Testis (tissue), 3 donors: ENCODE results near the gene DENND2A. TPM values are rescaled to one million over a fixed set of nuclear protein-coding genes. Genes with fewer than 3 reads are reported as not detected.
"Not testable (repeated sequence)": the region's sequence is repeated elsewhere in the genome, so short reads cannot be mapped to it uniquely, and the experiment has no call there.

Experiments used
- DNase-seq: peaks from one replicate; pipeline ENCODE4 v3.0.0-alpha.2; 2019
- H3K27ac ChIP-seq, 2 donors: fragments of 200-600 bp; sonication (generic); one replicate each; pipeline ENCODE4 v1.5.1; 2019
- H3K27me3 ChIP-seq: fragments of 200-600 bp; sonication (generic); one replicate; pipeline ENCODE4 v1.5.1; 2019
- H3K36me3 ChIP-seq: fragments of 200-600 bp; sonication (generic); one replicate; pipeline ENCODE4 v1.5.1; 2017; ENCODE audit warnings: low read depth; ENCODE audit errors: missing control alignments
- H3K4me1 ChIP-seq: fragments of 200-600 bp; sonication (generic); one replicate; pipeline ENCODE4 v1.5.1; 2019
- H3K4me3 ChIP-seq, 2 donors: fragments of 200-600 bp; sonication (generic); one replicate each; pipeline ENCODE4 v1.5.1; 2017 to 2019
- H3K9me3 ChIP-seq: fragments of 200-600 bp; sonication (generic); one replicate; pipeline ENCODE4 v1.5.1; 2017
- CTCF ChIP-seq, 3 experiments: fragments of 450-650 bp in 2 of 3; fragments of 200-600 bp in 1 of 3; sonication (generic) in 1 of 3; IDR thresholded peaks; one replicate each; pipeline ENCODE4 v1.5.1; 2016 to 2019; ENCODE audit warnings: antibody characterized with exemption in 3 of 3, mild to moderate bottlenecking in 2 of 3, moderate library complexity in 1 of 3
- POLR2A ChIP-seq: fragments of 450-650 bp; IDR thresholded peaks from one replicate; pipeline ENCODE4 v1.6.1; 2017; ENCODE audit warnings: antibody characterized with exemption, mild to moderate bottlenecking, moderate library complexity
- WGBS, 2 donors: methylation state at CpG; one replicate each; pipeline ENCODE4 v1.1.5; 2018; 5-methylcytosine and 5-hydroxymethylcytosine counted together
- intact Hi-C: fragments of 100-400 bp; cut with DNase I; formaldehyde crosslinking; loops from one replicate; pipeline ENCODE4 v1.15.1; 2023; ENCODE audit warnings: low total_unique reads
- polyA plus RNA-seq: library from polyadenylated mRNA; stranded (reverse); fragments of 350-450 nt; fragmentation: Illumina TruSeq; extraction: RNeasy Lipid Tissue Mini Kit (QIAGEN cat#74804); gene quantifications from one replicate; pipeline ENCODE4 v1.2.3, GENCODE V29; 2014; ENCODE audit warnings: low read depth, low replicate concordance; ENCODE audit not compliant: insufficient read depth
- total RNA-seq, 2 donors: library from RNA; depleted of rRNA; stranded (reverse); fragments of >200 nt; gene quantifications; one replicate each; pipeline ENCODE4 v1.2.3, GENCODE V29; 2016

The DENND2A gene
- total and polyA plus RNA-seq, 3 donors from 2014 or later = 4.1 to 8.5 (median 5.5) TPM

- Histone ChIP-seq H3K36me3 (no peaks in the 10 kb centered on the region), H3K9me3 (no peaks in the 10 kb centered on the region), H3K27ac (no peak overlapping the region), H3K4me3 (no peak overlapping the region), H3K4me1 (no peaks in the 10 kb centered on the region), H3K27me3 (no peaks in the 10 kb centered on the region)
- no peak for DNase-seq
- WGBS, 2 donors = 41 to 58% methylated on average over 13 of the region's 13 CpGs
- intact Hi-C loops = no loop called here
- TF ChIP-seq POLR2A (no peak), CTCF (IDR thresholded peaks at IDR 0.05) (no peak)
Measured at GRCh38 chr7:140533394-140533872, 107.2 kb downstream of the DENND2A start.

DNA sequence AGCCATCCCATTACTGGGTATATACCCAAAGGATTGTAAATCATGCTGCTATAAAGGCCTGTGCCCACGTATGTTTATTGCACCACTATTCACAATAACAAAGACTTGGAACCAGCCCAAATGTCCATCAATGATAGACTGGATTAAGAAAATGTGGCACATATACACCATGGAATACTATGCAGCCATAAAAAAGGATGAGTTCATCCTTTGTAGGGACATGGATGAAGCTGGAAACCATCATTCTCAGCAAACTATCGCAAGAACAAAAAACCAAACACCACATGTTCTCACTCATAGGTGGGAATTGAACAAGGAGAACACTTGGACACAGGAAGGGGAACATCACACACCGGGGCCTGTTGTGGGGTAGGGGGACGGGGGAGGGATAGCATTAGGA, 111.2 kb downstream of the DENND2A start:
- H3K4me3 ChIP-seq, H3K27ac ChIP-seq, H3K9me3 ChIP-seq, DNase-seq, H3K36me3 ChIP-seq, intact Hi-C loops, H3K27me3 ChIP-seq, H3K4me1 ChIP-seq: not testable (repeated sequence)
- 92 to 94% methylated on average over 4 of the region's 4 CpGs for WGBS, 2 donors

DNA sequence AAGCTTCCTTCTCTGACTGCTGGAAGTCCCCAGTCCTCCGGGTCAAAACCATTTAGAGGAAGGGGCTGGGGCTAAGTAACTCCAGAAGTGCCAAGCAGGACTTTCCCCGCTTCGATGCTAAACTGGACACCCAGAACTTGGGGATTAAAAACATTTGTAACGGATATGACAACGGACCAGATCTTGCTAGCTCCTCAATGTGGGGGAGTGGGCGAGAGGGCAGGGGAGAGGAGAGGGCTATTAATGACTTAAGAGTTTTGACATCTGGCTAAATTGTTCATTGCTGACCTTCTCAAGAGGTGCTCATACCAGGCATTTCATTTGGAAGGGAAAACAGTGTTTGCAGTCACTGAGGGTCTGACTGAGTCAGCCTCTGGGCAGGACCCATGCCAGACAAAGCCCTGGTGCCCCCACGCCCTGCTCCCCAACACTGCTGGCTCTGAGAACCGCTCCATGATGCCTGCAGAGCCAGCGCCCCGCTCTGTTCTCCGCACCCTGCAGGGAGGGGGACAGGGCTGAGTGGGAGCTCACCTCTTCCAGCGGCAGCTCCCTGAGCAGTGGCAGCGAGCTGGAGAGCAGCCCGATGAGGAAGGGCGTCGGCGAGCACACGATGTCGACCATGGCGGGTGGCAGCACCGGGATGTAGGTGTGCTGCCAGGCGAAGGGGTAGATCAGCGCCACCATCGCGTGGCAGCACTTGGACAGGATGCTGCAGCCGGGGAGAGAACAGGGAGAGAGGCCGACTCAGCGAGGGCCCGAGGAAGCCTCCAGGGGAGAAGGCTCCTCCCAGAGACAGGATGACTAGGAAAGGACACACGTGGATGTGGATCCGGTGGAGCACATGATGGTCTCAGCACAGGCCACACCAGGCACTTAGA, 113.6 kb downstream of the DENND2A start:
- Histone ChIP-seq H3K4me3 (no peak overlapping the region), H3K9me3 (no peaks in the 10 kb centered on the region), H3K27me3 (no peaks in the 10 kb centered on the region), H3K36me3 (no peaks in the 10 kb centered on the region), H3K4me1 (no peaks in the 10 kb centered on the region), H3K27ac (no peak overlapping the region)
- DNase-seq = no peak
- 71 to 76% methylated on average over 28 to 31 of the region's 31 CpGs for whole genome bisulfite sequencing, 2 donors
- no peak for TF ChIP-seq CTCF (IDR thresholded peaks at IDR 0.05)
- TF ChIP-seq POLR2A = no peak
- intact Hi-C loops = no loop called here

GRCh38 chr7:140526214-140526613, 114.4 kb downstream of the DENND2A start:
- intact Hi-C loops = no loop called here
- Histone ChIP-seq H3K4me3 (no peak overlapping the region), H3K9me3 (no peaks in the 10 kb centered on the region), H3K36me3 (no peaks in the 10 kb centered on the region), H3K4me1 (no peaks in the 10 kb centered on the region), H3K27me3 (no peaks in the 10 kb centered on the region), H3K27ac (no peak overlapping the region)
- no peak for DNase-seq
- TF ChIP-seq POLR2A = no peak
- TF ChIP-seq CTCF (IDR thresholded peaks at IDR 0.05) = no peak
- 78 to 86% methylated on average over 7 to 9 of the region's 9 CpGs for WGBS, 2 donors

GRCh38 chr7:140525743-140526142, 114.9 kb downstream of the DENND2A start:
- DNase-seq = no peak
- Histone ChIP-seq H3K9me3 (no peaks in the 10 kb centered on the region), H3K4me1 (no peaks in the 10 kb centered on the region), H3K27ac (no peak overlapping the region), H3K4me3 (no peak overlapping the region), H3K36me3 (no peaks in the 10 kb centered on the region), H3K27me3 (no peaks in the 10 kb centered on the region)
- 84% methylated on average over 10 of the region's 10 CpGs for WGBS, 2 donors
- intact Hi-C loops = no loop called here
- TF ChIP-seq CTCF (IDR thresholded peaks at IDR 0.05) (no peak), POLR2A (no peak)
